GM06990 (cell line): ENCODE measurements around the gene SYNE1.

Experiments used
- DNase-seq: peaks from one replicate; pipeline ENCODE4 v3.0.0-alpha.2; 2011; ENCODE audit not compliant: insufficient read length; ENCODE audit errors: extremely low read depth
- H3K27me3 ChIP-seq: replicated peaks from 2 replicates; pipeline ENCODE4 v1.6.0; 2011; ENCODE audit warnings: low read length; ENCODE audit not compliant: control insufficient read depth, insufficient read depth
- H3K36me3 ChIP-seq: 2 replicates; pipeline ENCODE4 v1.5.1; 2011; ENCODE audit warnings: low read length; ENCODE audit not compliant: control insufficient read depth, insufficient read depth
- H3K4me3 ChIP-seq: replicated peaks from 2 replicates; pipeline ENCODE4 v1.5.1; 2011; ENCODE audit warnings: low read depth, mild to moderate bottlenecking, control low read depth, low read length
- TF ChIP-seq, protein P1 (sequence below): IDR thresholded peaks from 2 replicates; pipeline ENCODE4 v1.5.1; 2011; ENCODE audit warnings: low read length, control low read depth, mild to moderate bottlenecking, inconsistent platforms; ENCODE audit not compliant: insufficient read depth, poor library complexity, severe bottlenecking

Gene SYNE1

DNA sequence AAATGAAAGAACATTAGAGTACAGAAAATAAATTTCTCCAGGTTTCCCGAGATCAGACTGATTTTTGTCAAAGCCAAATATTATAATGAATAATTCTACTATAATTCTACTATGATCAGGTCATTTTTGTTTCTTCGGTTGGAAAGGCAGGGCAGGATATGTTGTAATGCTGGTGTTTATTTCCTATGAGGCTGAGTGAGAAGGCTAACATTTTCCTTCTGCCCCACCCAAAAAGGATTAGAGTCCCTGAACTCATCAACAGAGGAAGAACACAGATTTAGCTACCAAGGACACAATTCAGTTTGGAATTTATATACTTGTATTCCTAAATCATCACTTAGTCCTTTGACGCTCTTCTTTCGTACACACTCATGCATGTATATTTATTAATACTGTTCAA lies 318.9 kb downstream of the SYNE1 start:
- Histone ChIP-seq H3K27me3 (no peaks in the 10 kb centered on the region), H3K36me3 (no peaks in the 10 kb centered on the region), H3K4me3 (no peak overlapping the region)
- TF ChIP-seq, protein P1, sequence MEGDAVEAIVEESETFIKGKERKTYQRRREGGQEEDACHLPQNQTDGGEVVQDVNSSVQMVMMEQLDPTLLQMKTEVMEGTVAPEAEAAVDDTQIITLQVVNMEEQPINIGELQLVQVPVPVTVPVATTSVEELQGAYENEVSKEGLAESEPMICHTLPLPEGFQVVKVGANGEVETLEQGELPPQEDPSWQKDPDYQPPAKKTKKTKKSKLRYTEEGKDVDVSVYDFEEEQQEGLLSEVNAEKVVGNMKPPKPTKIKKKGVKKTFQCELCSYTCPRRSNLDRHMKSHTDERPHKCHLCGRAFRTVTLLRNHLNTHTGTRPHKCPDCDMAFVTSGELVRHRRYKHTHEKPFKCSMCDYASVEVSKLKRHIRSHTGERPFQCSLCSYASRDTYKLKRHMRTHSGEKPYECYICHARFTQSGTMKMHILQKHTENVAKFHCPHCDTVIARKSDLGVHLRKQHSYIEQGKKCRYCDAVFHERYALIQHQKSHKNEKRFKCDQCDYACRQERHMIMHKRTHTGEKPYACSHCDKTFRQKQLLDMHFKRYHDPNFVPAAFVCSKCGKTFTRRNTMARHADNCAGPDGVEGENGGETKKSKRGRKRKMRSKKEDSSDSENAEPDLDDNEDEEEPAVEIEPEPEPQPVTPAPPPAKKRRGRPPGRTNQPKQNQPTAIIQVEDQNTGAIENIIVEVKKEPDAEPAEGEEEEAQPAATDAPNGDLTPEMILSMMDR, result no peak
- DNase-seq, result no peak

DNA sequence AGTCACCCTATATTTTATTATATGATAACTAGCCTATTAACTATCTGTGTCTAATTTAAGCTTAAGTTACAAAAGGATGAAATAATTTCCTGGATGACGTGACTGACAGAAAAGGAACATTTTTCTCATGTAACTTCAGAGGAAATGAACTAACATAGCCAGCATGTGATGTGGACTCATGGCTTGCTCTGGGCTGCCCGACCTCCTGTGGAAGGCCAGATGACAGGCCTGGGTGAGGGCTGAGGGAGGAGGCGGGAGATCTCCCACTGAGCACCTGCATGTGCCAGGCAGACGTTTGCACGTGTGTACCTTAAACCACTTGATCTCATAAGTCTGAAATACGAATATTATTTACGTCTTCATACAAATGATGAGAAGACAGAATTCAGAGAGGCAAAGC lies 321.1 kb downstream of the SYNE1 start:
- Histone ChIP-seq H3K27me3 (no peaks in the 10 kb centered on the region), H3K36me3 (no peaks in the 10 kb centered on the region), H3K4me3 (no peak overlapping the region)
- no peak for DNase-seq
- TF ChIP-seq, protein P1, result no peak

DNA sequence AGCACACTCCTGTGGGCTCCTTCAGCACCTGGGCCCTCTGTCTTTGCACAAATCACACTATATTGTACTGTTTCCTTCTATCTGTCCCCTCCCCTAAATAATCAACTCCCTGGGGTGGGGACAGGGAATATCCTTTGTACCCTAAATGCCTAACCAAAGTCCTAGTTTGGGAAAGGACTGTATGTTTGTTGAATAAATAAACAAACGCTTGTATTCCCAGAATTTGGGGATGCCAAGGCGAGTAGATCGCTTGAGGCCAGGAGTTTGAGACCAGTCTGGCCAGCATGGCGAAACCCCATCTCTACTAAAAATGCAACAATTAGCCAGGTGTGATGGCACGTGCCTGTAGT lies 322.7 kb downstream of the SYNE1 start:
- Histone ChIP-seq H3K36me3 (no peaks in the 10 kb centered on the region), H3K27me3 (no peaks in the 10 kb centered on the region; the same call in 1 of the 2 replicates), H3K4me3 (no peak overlapping the region)
- DNase-seq, result no peak
- TF ChIP-seq, protein P1, result no peak

DNA sequence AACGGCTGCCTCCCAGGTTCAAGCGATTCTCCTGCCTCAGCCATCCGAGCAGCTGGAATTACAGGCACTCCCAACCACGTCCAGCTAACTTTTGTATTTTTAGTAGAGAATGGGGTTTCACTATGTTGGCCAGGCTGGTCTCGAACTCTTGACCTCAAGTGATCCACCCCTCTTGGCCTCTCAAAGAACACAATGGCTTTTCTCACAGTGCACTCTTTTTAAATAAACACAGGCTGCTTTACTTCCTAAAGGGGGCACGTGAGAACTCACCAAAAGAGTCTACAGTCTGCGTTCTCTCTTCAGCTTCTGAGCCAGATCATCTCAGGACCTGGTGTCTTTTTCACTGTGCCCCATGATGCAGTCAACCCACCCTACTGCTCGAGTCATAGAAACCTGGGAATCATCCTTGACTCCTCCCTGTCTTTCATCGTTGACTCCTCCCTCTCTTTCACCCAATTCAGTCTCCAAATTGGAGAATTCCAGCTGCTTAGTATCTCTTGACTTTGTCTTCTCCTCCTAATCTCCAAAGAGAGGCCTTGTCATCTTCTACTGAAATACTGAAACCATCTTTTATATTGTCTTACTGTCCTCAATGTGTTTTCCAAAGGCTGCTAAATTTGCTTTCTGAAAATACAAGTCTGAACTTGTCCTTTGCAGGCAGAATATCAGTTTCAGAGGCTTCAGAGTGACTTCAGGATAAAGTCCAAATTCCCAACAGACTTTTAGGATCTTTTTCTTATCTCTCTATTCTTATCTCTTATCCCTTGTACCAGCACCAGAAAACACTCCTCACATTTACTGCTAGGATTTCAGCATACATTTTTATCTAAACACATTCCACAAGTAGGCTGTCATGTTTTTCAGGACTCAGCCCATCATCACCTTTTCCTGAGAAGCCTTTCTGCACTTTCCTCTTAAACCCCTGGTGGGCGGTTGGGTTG lies 323.4 kb downstream of the SYNE1 start:
- DNase-seq, result no peak
- Histone ChIP-seq H3K4me3 (no peak overlapping the region), H3K36me3 (no peaks in the 10 kb centered on the region), H3K27me3 (no peaks in the 10 kb centered on the region; the same call in 1 of the 2 replicates)
- TF ChIP-seq, protein P1, result no peak

DNA sequence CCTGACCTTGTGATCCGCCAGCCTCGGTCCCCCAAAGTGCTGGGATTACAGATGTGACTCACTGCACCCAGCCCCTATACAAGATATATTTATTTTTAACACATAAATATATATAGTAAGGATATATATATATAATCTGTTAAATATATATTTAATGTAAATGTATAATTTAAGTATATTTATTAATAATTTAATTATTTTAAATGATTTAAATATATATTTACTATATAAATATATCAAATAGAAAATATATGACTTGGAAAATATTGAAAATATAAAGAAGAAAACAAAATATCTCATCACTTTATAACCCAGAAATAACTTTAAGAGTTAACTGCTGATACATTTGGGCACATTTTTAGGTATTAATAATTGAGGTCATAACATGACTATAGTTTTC lies 324.7 kb downstream of the SYNE1 start:
- no peak for DNase-seq
- H3K36me3 ChIP-seq, result no peaks in the 10 kb centered on the region
- TF ChIP-seq, protein P1, result no peak
- H3K27me3 ChIP-seq, result no peaks in the 10 kb centered on the region; the same call in 1 of the 2 replicates
- H3K4me3 ChIP-seq, result no peak overlapping the region
